ENCODE results near the gene LIN28B. TPM values are rescaled to one million over a fixed set of nuclear protein-coding genes. Genes with fewer than 3 reads are reported as not detected.
A peak's percentile ranks its signal among the peaks of the same experiment; 100 is the strongest.

LIN28B gene
- total and polyA plus RNA-seq, 2 of the 4 experiments (the other 2 are of a cell fraction) = not detected

- in situ Hi-C loops (cut with MboI; ENCODE audit: low sequenced_read_pairs) (no loop called here), intact Hi-C loops (cut with micrococcal nuclease) (no loop called here), dilution Hi-C loops (cut with HindIII; ENCODE audit: low sequenced_read_pairs, unreplicated experiment) (no loop called here)
- Histone ChIP-seq H3K56ac (ENCODE audit: extremely low read depth, insufficient read depth, low read length) (no peak overlapping the region), H4K8ac (ENCODE audit: low read depth in 2 of 2, low read length in 2 of 2) (no peak overlapping the region), H3K79me1 (ENCODE audit: low read depth in 1 of 2, low read length in 2 of 2) (no peaks in the 10 kb centered on the region), H3K9ac (ENCODE audit: low read depth, low read length) (no peak overlapping the region), H3K27ac (ENCODE audit: insufficient read depth, low read length) (no peak overlapping the region), H3K14ac (replicated peaks; ENCODE audit: low read depth, low read length) (no peak overlapping the region), H2BK5ac (ENCODE audit: low read depth, low read length, poor library complexity, severe bottlenecking) (no peak overlapping the region), H4K20me1 (ENCODE audit: insufficient read depth, low read length) (no peaks in the 10 kb centered on the region), H2AK5ac (ENCODE audit: low read depth, low read length) (no peak overlapping the region), H3K27me3 (ENCODE audit: control insufficient read depth, insufficient read depth, low read length) (no peaks in the 10 kb centered on the region), H4K91ac (ENCODE audit: insufficient read depth, low read depth, low read length) (no peak overlapping the region), H3K4me1 (ENCODE audit: control insufficient read depth, insufficient read depth, low read length) (no peaks in the 10 kb centered on the region), H3K4me2 (ENCODE audit: low read depth, low read length) (no peak overlapping the region), H3K9me1 (ENCODE audit: insufficient read depth, low read length) (no peaks in the 10 kb centered on the region), H3K23ac (ENCODE audit: low read depth, low read length) (no peak overlapping the region), H2AFZ (replicated peaks; ENCODE audit: low read length, poor library complexity) (no peak overlapping the region), H3K9me3 (ENCODE audit: control insufficient read depth, insufficient read depth, low read length) (no peaks in the 10 kb centered on the region), H2BK20ac (ENCODE audit: low read depth, low read length) (no peak overlapping the region), H2BK120ac (ENCODE audit: low read depth, low read length) (no peak overlapping the region), H3K4me3 (ENCODE audit: insufficient read depth, low read depth, low read length) (no peak overlapping the region), H4K5ac (ENCODE audit: low read depth, low read length) (no peak overlapping the region), H3K18ac (ENCODE audit: low read depth, low read length) (no peak overlapping the region), H3K36me3 (ENCODE audit: control insufficient read depth, insufficient read depth, low read length) (no peaks in the 10 kb centered on the region), H3K4ac (ENCODE audit: low read depth, low read length) (no peak overlapping the region), H2AK9ac (replicated peaks; ENCODE audit: low read depth, low read length, poor library complexity) (no peak overlapping the region), H2BK15ac (ENCODE audit: low read depth, low read length) (no peak overlapping the region)
- ChIA-PET CTCF (no interaction called here), POLR2A (ENCODE audit: unreplicated experiment) (no interaction called here)
- DNase-seq = peak; percentile 61
- no peak for TF ChIP-seq CHD1 (IDR thresholded peaks at IDR 0.05; ENCODE audit: low read depth, low read length)
- no peak for TF ChIP-seq SMC3 (IDR thresholded peaks at IDR 0.05; ENCODE audit: low read depth, low read length)
- no TSS peak for BruUV-seq (replicated peaks)
- ATAC-seq (ENCODE audit: low read depth) = peak; percentile 88
- no CpG with 5 or more reads among the region's 2 CpGs for WGBS, 2 experiments (ENCODE audit: extremely low coverage in 2 of 2, insufficient read length in 1 of 2)
These were observed 58.6 kb downstream of the LIN28B start for GRCh38 chr6:105015482-105015881.
